GM19239 (cell line): ENCODE data around the gene SIRT1.
"Not testable (repeated sequence)": the region's sequence is repeated elsewhere in the genome, so short reads cannot be mapped to it uniquely, and the experiment has no call there.

Experiments used
- DNase-seq: peaks from one replicate; pipeline ENCODE4 v3.0.0; 2011; ENCODE audit warnings: low spot score; ENCODE audit not compliant: insufficient read length
- FAIRE-seq: peaks from 2 replicates; lab custom pipeline; 2011; peaks lifted over from hg19 to GRCh38; lab: Jason Lieb, UNC

SIRT1 gene

DNA sequence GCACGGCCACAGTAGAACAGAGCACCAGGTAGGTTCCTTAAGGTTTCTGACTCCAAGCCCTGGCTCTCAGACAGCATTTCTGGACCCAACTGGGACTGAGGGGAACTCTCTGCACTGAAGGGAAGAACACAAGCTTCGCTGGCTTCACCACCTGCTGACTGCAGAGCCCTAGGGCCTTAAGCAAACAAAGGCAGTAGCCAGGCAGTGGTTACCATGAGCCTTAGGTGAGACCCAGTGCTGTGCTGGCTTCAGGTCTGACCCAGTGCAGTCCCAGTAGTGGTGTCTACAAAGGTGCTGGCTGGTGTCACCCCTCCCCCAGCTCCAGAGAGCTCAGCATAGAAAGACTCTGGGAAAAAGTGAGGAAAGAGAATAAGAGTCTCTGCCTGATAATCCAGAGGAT lies 59.5 kb downstream of the SIRT1 start:
- FAIRE-seq (no peak), DNase-seq (no peak)

GRCh38 chr10:67955614-67956013 lies 71.2 kb downstream of the SIRT1 start:
- no peak for FAIRE-seq
- DNase-seq, result no peak

DNA sequence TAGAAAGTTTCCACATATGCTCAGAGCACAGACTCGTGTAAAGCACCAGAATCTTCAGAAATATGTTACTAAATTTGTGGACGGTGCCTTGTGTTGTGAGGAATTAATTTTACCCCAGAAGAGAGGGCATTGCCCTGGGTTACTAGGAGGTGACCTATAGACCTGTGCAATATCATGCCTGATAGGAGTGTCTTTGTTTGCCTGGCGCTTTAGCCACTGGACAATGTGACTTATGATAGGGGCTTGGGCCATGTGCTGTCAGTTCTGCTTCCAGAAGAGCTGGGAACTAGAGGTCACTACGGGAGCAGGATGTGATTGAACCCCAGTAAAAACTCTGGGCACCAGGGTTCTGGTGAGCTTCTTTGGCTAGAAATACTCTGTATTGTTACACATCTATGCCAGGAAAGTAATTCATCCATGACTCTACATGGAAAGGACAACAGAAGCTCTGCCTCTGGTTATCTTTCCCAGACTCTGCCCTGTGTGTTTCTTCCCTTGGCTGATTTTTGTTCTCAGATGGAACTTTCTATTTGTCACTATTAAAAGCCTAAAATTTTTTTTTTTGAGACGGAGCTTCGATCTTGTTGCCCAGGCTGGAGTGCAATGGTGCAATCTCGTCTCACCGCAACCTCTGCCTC lies 75.5 kb downstream of the SIRT1 start:
- DNase-seq, result no peak
- no peak for FAIRE-seq

GRCh38 chr10:67965456-67965855 lies 81.0 kb downstream of the SIRT1 start:
- DNase-seq (no peak), FAIRE-seq (no peak)

- FAIRE-seq, DNase-seq: not testable (repeated sequence)
These were observed 81.6 kb downstream of the SIRT1 start for GRCh38 chr10:67966035-67966434.
